Measurements from ENCODE around the gene TUBD1. TPM values are rescaled to one million over a fixed set of nuclear protein-coding genes. Genes with fewer than 3 reads are reported as not detected.
"Not testable (repeated sequence)": the region's sequence is repeated elsewhere in the genome, so short reads cannot be mapped to it uniquely, and the experiment has no call there.

Gene TUBD1
- polyA plus RNA-seq, 3 donors: 2.9 to 7.3 (median 3.9) TPM

DNA sequence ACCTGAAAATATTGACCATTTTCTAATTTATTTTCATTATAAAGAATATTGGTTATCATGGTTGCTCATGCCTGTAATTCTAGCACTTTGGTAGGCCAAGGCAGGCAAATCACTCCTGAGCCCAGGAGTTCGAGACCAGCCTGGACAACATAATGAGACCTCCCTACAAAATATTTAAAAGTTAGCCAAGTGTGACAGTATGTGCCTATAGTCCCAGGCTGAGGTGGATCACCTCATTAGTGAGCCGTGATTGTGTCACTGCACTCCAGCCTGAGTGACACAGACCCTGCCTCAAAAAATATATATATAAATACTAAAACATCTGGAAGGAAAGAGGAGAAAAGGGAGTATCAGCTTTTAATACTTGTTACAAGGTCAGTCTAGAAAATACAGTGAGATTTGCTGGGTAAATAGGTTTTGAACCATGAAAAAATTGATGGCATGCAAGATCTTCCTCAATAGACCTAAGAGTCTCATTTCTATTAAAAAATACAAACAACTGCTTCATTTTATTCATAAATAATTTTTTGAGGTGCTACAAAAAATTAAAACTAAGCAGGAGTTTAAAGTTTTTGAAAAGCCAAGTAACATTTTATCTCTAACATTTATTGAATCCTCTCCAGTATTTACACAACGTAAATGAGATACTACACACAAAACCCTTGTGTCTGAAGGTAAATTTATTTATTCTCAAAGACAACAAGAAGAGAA lies 47.7 kb downstream of the TUBD1 start:
- peak overlapping the region; percentile 69 to 95 for H3K27ac ChIP-seq (ENCODE audit: low read depth in 1 of 2, low read length in 2 of 2)
- Mint-ChIP-seq H3K27ac (peak overlapping the region; percentile 78 to 100 (median 96)), H3K4me1 (peaks cover 90% of the 10 kb centered on the region), H3K4me3 (no peak overlapping the region), H3K9me3 (peaks cover 0 to 2% (median 0%) of the 10 kb centered on the region in 7 donors), H3K27me3 (ENCODE audit: low read depth in 3 of 3) (no peaks in the 10 kb centered on the region), H3K36me3 (peaks cover 20 to 29% of the 10 kb centered on the region in 2 donors)
- peaks cover 18 to 21% of the 10 kb centered on the region in 2 donors for H3K36me3 ChIP-seq (replicated peaks in 1 of 2; ENCODE audit: control insufficient read depth in 1 of 2, insufficient read depth in 2 of 2, low read length in 2 of 2)
- peaks cover 22% of the 10 kb centered on the region for H4K20me1 ChIP-seq (ENCODE audit: insufficient read depth, low read length)
- DNase-seq: peak in 1 of 3 donors; percentile 32
- H2AFZ ChIP-seq (ENCODE audit: insufficient read depth, low read depth, low read length, poor library complexity, severe bottlenecking): no peak overlapping the region
- no CpG with 5 or more reads among the region's 3 CpGs for WGBS (ENCODE audit: insufficient coverage)
- H3K9me3 ChIP-seq (replicated peaks in 1 of 2; ENCODE audit: control insufficient read depth in 1 of 2, insufficient read depth in 1 of 2, low read length in 2 of 2): no peaks in the 10 kb centered on the region
- peaks cover 44% of the 10 kb centered on the region for H3K79me2 ChIP-seq (ENCODE audit: insufficient read depth, low read length)
- H3K4me2 ChIP-seq (replicated peaks; ENCODE audit: extremely low read depth, low read length, poor library complexity, severe bottlenecking): peak overlapping the region; percentile 27
- H3K4me3 ChIP-seq (replicated peaks in 1 of 3; ENCODE audit: low read depth in 2 of 3, low read length in 3 of 3): peak overlapping the region in 1 of 3 experiments; percentile 4
- no peak for TF ChIP-seq CTCF (IDR thresholded peaks at IDR 0.05)
- H3K9ac ChIP-seq (ENCODE audit: insufficient read depth, low read length, poor library complexity, severe bottlenecking): no peak overlapping the region
- H3K27me3 ChIP-seq (ENCODE audit: control insufficient read depth in 2 of 2, insufficient read depth in 2 of 2, low read length in 2 of 2): no peaks in the 10 kb centered on the region
- intact Hi-C loops (cut with micrococcal nuclease): loop anchor here (5.0 to 10.0 kb wide), 3 partner anchors 38 to 220 kb away; no protein-coding TSS in a partner anchor
- peaks cover 79 to 91% of the 10 kb centered on the region in 2 donors for H3K4me1 ChIP-seq (ENCODE audit: control insufficient read depth in 1 of 2, insufficient read depth in 2 of 2, low read length in 2 of 2)

DNA sequence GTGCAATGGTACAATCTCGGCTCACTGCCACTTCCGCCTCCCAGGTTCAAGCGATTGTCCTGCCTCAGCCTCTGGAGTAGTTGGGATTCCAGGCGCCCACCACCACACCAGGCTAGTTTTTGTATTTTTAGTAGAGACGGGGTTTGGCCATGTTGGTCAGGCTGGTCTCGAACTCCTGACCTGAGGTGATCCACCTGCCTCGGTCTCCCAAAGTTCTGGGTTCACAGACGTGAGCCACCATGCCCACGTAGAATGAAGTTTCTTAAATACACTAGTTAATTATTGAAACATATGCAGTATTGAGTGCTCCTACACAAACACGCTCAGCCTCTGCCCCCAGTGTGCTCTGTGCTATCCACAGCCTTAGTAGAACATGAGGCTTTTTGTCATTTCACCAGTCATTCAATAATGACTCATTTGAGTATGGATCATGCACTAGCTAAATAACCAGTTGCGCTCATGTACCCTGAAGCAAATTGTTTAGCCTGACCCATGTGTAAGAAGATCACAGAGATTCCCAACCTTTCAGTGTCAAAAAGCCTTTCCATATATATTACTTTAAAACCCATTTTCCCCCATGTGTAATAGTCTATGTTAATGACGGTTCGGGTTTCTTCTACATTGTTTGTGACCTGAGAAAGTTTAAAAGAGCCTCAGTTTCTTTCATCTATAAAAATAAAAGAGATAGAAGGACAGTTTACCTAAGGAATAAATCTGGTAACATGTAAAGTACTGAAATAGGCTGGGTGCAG lies 49.7 kb downstream of the TUBD1 start:
- Histone ChIP-seq H3K27ac (ENCODE audit: low read depth in 1 of 2, low read length in 2 of 2) (peak overlapping the region; percentile 69 to 95), H3K36me3 (replicated peaks in 1 of 2; ENCODE audit: control insufficient read depth in 1 of 2, insufficient read depth in 2 of 2, low read length in 2 of 2) (peaks cover 36 to 41% of the 10 kb centered on the region in 2 donors), H3K79me2 (ENCODE audit: insufficient read depth, low read length) (peaks cover 57% of the 10 kb centered on the region), H3K27me3 (ENCODE audit: control insufficient read depth in 2 of 2, insufficient read depth in 2 of 2, low read length in 2 of 2) (no peaks in the 10 kb centered on the region), H3K9me3 (replicated peaks in 1 of 2; ENCODE audit: control insufficient read depth in 1 of 2, insufficient read depth in 1 of 2, low read length in 2 of 2) (no peaks in the 10 kb centered on the region), H3K4me1 (ENCODE audit: control insufficient read depth in 1 of 2, insufficient read depth in 2 of 2, low read length in 2 of 2) (peaks cover 59 to 71% of the 10 kb centered on the region in 2 donors), H3K4me2 (replicated peaks; ENCODE audit: extremely low read depth, low read length, poor library complexity, severe bottlenecking) (peak overlapping the region; percentile 28), H3K9ac (ENCODE audit: insufficient read depth, low read length, poor library complexity, severe bottlenecking) (peak overlapping the region; percentile 19), H3K4me3 (replicated peaks in 1 of 3; ENCODE audit: low read depth in 2 of 3, low read length in 3 of 3) (peak overlapping the region in 1 of 3 experiments; percentile 98), H4K20me1 (ENCODE audit: insufficient read depth, low read length) (peaks cover 41% of the 10 kb centered on the region), H2AFZ (ENCODE audit: insufficient read depth, low read depth, low read length, poor library complexity, severe bottlenecking) (no peak overlapping the region)
- H3K27me3 Mint-ChIP-seq (ENCODE audit: low read depth in 3 of 3): no peaks in the 10 kb centered on the region
- peaks cover 71% of the 10 kb centered on the region for H3K4me1 Mint-ChIP-seq
- H3K4me3 Mint-ChIP-seq: peak overlapping the region; percentile 35 to 98
- DNase-seq: peak; percentile 71 to 78 (median 75)
- peaks cover 40 to 49% of the 10 kb centered on the region in 2 donors for H3K36me3 Mint-ChIP-seq
- TF ChIP-seq CTCF (IDR thresholded peaks at IDR 0.05): no peak
- WGBS (ENCODE audit: insufficient coverage): 67% methylated on average over 1 of the region's 13 CpGs
- H3K9me3 Mint-ChIP-seq: peaks cover 0 to 5% (median 0%) of the 10 kb centered on the region in 7 donors
- H3K27ac Mint-ChIP-seq: peak overlapping the region; percentile 91 to 100 (median 96)
- intact Hi-C loops (cut with micrococcal nuclease): loop anchor here (5.0 to 10.0 kb wide), 2 partner anchors 36 to 218 kb away; no protein-coding TSS in a partner anchor

- peaks cover 43 to 52% of the 10 kb centered on the region in 2 donors for H3K36me3 Mint-ChIP-seq
- peaks cover 53 to 64% of the 10 kb centered on the region in 2 donors for H3K4me1 ChIP-seq (ENCODE audit: control insufficient read depth in 1 of 2, insufficient read depth in 2 of 2, low read length in 2 of 2)
- not testable (repeated sequence) for H3K27me3 ChIP-seq (ENCODE audit: control insufficient read depth in 2 of 2, insufficient read depth in 2 of 2, low read length in 2 of 2); H3K9me3 ChIP-seq (replicated peaks in 1 of 2; ENCODE audit: control insufficient read depth in 1 of 2, insufficient read depth in 1 of 2, low read length in 2 of 2); H3K9ac ChIP-seq (ENCODE audit: insufficient read depth, low read length, poor library complexity, severe bottlenecking); DNase-seq; H2AFZ ChIP-seq (ENCODE audit: insufficient read depth, low read depth, low read length, poor library complexity, severe bottlenecking); H3K9me3 Mint-ChIP-seq; H3K27me3 Mint-ChIP-seq (ENCODE audit: low read depth in 3 of 3)
- peak overlapping the region; percentile 71 to 100 (median 98) for H3K4me3 ChIP-seq (replicated peaks in 1 of 3; ENCODE audit: low read depth in 2 of 3, low read length in 3 of 3)
- 100% methylated on average over 1 of the region's 4 CpGs for WGBS (ENCODE audit: insufficient coverage)
- H3K4me3 Mint-ChIP-seq: peak overlapping the region; percentile 98 to 100
- peaks cover 45% of the 10 kb centered on the region for H4K20me1 ChIP-seq (ENCODE audit: insufficient read depth, low read length)
- intact Hi-C loops (cut with micrococcal nuclease): loop anchor here (5.0 to 10.0 kb wide), 2 partner anchors 35 to 217 kb away; no protein-coding TSS in a partner anchor
- peak overlapping the region; percentile 53 for H3K4me2 ChIP-seq (replicated peaks; ENCODE audit: extremely low read depth, low read length, poor library complexity, severe bottlenecking)
- peak overlapping the region; percentile 91 to 100 (median 96) for H3K27ac Mint-ChIP-seq
- peaks cover 60% of the 10 kb centered on the region for H3K79me2 ChIP-seq (ENCODE audit: insufficient read depth, low read length)
- H3K4me1 Mint-ChIP-seq: peaks cover 60% of the 10 kb centered on the region
- peaks cover 36 to 43% of the 10 kb centered on the region in 2 donors for H3K36me3 ChIP-seq (replicated peaks in 1 of 2; ENCODE audit: control insufficient read depth in 1 of 2, insufficient read depth in 2 of 2, low read length in 2 of 2)
- H3K27ac ChIP-seq (ENCODE audit: low read depth in 1 of 2, low read length in 2 of 2): peak overlapping the region; percentile 69 to 95
Observed at GRCh38 chr17:59841882-59842263, 50.9 kb downstream of the TUBD1 start.
